GM12801 (cell line): ENCODE measurements around the gene FBXW2.

Source experiments
- TF ChIP-seq, protein P1 (sequence below): IDR thresholded peaks from one replicate; pipeline ENCODE4 v1.5.1; 2011; ENCODE audit warnings: control low read depth; ENCODE audit not compliant: insufficient read length; ENCODE audit errors: extremely low read depth

FBXW2 gene

GRCh38 chr9:120830151-120830550 lies 36.9 kb upstream of the FBXW2 start:
- TF ChIP-seq, protein P1, sequence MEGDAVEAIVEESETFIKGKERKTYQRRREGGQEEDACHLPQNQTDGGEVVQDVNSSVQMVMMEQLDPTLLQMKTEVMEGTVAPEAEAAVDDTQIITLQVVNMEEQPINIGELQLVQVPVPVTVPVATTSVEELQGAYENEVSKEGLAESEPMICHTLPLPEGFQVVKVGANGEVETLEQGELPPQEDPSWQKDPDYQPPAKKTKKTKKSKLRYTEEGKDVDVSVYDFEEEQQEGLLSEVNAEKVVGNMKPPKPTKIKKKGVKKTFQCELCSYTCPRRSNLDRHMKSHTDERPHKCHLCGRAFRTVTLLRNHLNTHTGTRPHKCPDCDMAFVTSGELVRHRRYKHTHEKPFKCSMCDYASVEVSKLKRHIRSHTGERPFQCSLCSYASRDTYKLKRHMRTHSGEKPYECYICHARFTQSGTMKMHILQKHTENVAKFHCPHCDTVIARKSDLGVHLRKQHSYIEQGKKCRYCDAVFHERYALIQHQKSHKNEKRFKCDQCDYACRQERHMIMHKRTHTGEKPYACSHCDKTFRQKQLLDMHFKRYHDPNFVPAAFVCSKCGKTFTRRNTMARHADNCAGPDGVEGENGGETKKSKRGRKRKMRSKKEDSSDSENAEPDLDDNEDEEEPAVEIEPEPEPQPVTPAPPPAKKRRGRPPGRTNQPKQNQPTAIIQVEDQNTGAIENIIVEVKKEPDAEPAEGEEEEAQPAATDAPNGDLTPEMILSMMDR, result no peak

DNA sequence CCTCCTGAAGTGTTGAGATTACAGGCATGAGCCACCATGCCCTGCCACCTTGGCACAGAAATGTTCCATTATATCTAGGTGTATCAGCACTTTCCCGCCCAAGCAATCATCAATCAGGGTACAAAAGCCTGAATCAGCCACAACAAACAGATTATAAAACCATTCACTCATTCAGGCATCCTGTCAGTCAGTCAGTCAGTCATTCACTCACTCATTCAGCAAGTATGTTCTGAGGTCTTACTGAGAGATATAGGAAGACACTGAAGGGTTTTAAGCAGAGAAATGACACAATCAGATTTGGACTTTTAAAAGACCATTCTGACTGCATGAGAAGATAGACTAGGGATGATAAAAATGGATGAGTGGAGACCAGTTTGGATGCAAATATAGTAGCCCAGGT lies 36.4 kb upstream of the FBXW2 start:
- TF ChIP-seq, protein P1, result no peak

DNA sequence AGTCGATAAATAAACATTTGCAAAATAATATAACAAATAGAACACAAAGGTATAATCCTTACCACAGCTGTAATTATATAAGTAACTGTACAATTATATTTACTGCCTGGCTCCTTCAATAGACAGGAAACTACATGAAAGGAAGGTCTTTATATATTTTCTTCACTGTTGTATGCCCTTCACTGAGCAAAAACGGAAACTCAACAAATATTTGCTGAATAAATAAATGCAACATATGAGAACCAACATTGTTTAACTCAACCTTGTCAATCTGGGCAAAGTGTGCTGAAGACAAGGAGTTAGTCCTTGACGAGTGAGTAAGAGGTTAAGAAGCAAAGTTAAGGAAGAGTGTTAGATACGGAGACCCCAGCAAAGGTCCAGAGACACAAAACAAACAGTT lies 26.9 kb upstream of the FBXW2 start:
- TF ChIP-seq, protein P1, result no peak

GRCh38 chr9:120818595-120818994 lies 25.4 kb upstream of the FBXW2 start:
- TF ChIP-seq, protein P1, result no peak

GRCh38 chr9:120815075-120815474 lies 21.9 kb upstream of the FBXW2 start:
- TF ChIP-seq, protein P1, result no peak

- TF ChIP-seq, protein P1, result no peak
Measured at GRCh38 chr9:120808931-120809330, 15.7 kb upstream of the FBXW2 start.

GRCh38 chr9:120807607-120808379 lies 14.6 kb upstream of the FBXW2 start:
- TF ChIP-seq, protein P1, result no peak
